ENCODE measurements around the gene HIVEP2. TPM values are rescaled to one million over a fixed set of nuclear protein-coding genes. Genes with fewer than 3 reads are reported as not detected.

The HIVEP2 gene
- total RNA-seq, 1 donor from 2014 or later: 7.9 TPM

DNA sequence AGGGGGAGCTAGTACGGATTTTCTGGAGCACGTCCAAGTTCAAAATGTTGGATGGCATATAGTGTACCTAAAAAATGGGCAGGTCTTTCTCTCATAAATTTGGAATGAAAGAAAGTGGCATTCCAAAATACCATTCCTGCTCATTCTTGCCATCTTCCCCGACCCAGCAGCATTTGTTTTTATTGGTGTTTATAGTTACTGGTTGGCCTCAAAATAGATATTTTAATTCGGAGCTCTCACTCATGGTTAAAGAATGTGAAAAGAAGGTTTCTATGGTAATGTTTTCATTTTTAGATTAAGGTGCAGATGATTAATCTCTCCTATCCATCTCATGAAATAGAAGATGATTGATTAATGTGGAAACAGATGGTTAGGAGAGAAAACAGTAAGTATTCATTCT lies 204.5 kb downstream of the HIVEP2 start:
- Histone ChIP-seq H3K27me3 (ENCODE audit: control insufficient read depth, insufficient read depth, low read length) (no peaks in the 10 kb centered on the region), H3K4me3 (ENCODE audit: low read depth, low read length) (no peak overlapping the region), H3K36me3 (ENCODE audit: control insufficient read depth, insufficient read depth, low read length) (no peaks in the 10 kb centered on the region)
- no peak for DNase-seq (ENCODE audit: low read depth)
- FAIRE-seq: no peak
- TF ChIP-seq, protein P1, sequence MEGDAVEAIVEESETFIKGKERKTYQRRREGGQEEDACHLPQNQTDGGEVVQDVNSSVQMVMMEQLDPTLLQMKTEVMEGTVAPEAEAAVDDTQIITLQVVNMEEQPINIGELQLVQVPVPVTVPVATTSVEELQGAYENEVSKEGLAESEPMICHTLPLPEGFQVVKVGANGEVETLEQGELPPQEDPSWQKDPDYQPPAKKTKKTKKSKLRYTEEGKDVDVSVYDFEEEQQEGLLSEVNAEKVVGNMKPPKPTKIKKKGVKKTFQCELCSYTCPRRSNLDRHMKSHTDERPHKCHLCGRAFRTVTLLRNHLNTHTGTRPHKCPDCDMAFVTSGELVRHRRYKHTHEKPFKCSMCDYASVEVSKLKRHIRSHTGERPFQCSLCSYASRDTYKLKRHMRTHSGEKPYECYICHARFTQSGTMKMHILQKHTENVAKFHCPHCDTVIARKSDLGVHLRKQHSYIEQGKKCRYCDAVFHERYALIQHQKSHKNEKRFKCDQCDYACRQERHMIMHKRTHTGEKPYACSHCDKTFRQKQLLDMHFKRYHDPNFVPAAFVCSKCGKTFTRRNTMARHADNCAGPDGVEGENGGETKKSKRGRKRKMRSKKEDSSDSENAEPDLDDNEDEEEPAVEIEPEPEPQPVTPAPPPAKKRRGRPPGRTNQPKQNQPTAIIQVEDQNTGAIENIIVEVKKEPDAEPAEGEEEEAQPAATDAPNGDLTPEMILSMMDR (IDR thresholded peaks at IDR 0.05; ENCODE audit: insufficient read depth, low read length, severe bottlenecking): no peak

DNA sequence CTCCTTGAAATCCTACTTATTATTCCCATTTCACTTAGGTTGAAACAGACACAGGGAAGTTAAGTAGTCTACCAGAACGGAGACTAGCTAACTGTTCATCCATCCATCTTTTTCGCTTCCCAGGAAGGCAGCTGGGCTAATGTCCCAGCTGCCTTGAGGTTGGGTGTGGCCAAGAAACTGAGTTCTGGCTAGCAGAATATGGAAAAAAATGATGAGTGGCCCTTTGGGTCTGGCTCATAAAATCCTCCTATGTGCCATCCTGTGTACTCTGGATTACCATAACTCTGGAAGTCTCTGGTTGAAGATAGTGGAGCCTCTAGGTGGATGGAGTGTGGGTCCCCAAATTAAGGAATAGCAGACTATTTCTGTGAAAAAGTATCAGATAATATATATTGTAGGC lies 206.2 kb downstream of the HIVEP2 start:
- no peak for FAIRE-seq

DNA sequence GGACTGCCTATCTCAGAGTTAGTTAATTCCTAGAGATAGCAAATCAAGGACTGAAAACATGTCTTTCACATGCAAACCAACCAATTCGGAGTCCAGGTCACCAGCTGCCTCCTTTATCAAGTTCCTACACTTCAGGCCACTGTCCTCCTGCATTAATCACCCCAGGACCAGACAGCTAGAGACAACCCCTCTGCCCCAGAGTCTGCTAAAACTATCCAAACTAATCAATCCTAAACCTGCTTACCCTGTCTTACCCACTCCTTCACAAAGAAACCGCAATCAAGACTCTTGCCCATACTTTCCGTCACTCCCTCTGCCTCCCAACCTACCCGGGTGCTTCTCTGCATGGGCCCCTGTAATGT lies 207.0 kb downstream of the HIVEP2 start:
- TF ChIP-seq, protein P1 (IDR thresholded peaks at IDR 0.05; ENCODE audit: insufficient read depth, low read length, severe bottlenecking): no peak
- FAIRE-seq (peak; percentile 40), DNase-seq (ENCODE audit: low read depth) (no peak)
- H3K36me3 ChIP-seq (ENCODE audit: control insufficient read depth, insufficient read depth, low read length): no peaks in the 10 kb centered on the region
- no peak overlapping the region for H3K4me3 ChIP-seq (ENCODE audit: low read depth, low read length)
- H3K27me3 ChIP-seq (ENCODE audit: control insufficient read depth, insufficient read depth, low read length): no peaks in the 10 kb centered on the region

More for the DNA sequence above, 206.2 kb downstream of the HIVEP2 start:
- DNase-seq (ENCODE audit: low read depth): no peak
- TF ChIP-seq, protein P1 (IDR thresholded peaks at IDR 0.05; ENCODE audit: insufficient read depth, low read length, severe bottlenecking): no peak
- no peaks in the 10 kb centered on the region for H3K27me3 ChIP-seq (ENCODE audit: control insufficient read depth, insufficient read depth, low read length)
- H3K36me3 ChIP-seq (ENCODE audit: control insufficient read depth, insufficient read depth, low read length): no peaks in the 10 kb centered on the region
- H3K4me3 ChIP-seq (ENCODE audit: low read depth, low read length): no peak overlapping the region

DNA sequence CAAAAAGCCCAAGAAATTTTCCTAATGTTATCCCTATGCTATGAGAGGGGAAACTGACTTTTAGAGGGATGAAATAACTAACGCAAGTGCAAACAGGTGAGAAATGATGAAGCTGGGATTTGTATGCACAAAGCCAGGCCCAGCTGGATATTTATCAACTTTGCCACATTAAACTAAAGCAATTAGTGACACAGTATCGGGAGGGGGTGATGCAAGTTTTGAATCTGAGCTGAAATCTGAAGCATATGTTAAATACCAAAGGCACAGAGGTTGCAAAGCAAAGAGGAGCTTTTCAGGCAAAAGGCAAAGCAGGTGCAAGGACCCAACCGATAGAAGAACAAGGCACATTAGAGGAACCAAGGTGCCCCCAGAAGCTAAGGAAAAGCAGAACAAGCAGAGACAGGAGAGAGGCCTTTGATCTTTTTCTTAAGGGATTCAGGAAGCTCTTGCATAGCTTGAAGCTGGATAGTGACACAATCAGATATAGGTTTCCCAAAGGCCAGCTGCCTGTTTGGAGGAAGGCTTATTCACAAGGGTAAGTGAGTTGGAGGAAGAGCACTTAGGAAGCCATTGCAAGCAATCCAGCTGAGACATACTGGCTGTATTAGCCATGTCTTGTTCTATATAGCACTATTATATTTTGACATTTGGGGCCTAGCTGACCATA lies 207.5 kb downstream of the HIVEP2 start:
- Histone ChIP-seq H3K27me3 (ENCODE audit: control insufficient read depth, insufficient read depth, low read length) (no peaks in the 10 kb centered on the region), H3K36me3 (ENCODE audit: control insufficient read depth, insufficient read depth, low read length) (no peaks in the 10 kb centered on the region), H3K4me3 (ENCODE audit: low read depth, low read length) (no peak overlapping the region)
- DNase-seq (ENCODE audit: low read depth) (no peak), FAIRE-seq (no peak)
- TF ChIP-seq, protein P1 (IDR thresholded peaks at IDR 0.05; ENCODE audit: insufficient read depth, low read length, severe bottlenecking): no peak

DNA sequence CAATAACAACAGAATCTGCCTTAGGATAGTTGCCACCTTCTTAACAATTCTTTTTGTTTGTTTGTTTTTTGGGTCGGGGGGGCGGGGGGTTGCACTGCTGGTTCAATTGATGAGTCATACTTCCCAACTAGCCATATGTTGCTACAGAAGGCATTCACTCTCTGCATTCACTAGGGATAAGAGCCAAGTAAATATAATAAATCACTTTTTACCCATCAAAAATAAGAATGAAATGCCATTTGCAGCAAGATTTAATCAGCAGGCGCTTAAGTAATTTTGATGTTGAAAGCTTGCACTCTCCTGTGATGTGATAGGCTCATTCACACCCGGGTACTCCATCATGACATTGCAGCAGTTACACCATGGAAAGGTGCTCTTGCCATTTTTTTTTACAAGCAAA lies 209.8 kb downstream of the HIVEP2 start:
- FAIRE-seq (no peak), DNase-seq (ENCODE audit: low read depth) (no peak)
- no peak overlapping the region for H3K4me3 ChIP-seq (ENCODE audit: low read depth, low read length)
- no peaks in the 10 kb centered on the region for H3K36me3 ChIP-seq (ENCODE audit: control insufficient read depth, insufficient read depth, low read length)
- H3K27me3 ChIP-seq (ENCODE audit: control insufficient read depth, insufficient read depth, low read length): no peaks in the 10 kb centered on the region
- TF ChIP-seq, protein P1 (IDR thresholded peaks at IDR 0.05; ENCODE audit: insufficient read depth, low read length, severe bottlenecking): no peak

DNA sequence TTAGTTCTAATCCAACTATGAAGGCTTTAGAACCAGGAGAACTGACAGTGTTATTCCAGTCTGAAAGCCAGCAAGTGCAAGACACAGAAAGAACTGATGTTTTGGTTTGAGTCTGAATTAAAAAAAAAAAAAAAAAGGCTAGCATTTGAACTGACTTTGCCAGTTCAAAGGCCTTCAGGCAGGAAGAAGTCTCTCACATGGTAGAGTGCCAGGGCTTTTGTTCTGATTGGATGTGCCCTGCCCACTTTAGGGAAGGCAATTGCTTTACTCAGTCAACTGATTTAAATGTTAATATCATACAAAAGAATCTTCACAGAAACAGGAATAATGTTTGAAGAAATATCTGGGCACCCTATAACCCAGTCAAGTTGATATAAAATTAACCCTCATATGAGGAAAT lies 212.2 kb downstream of the HIVEP2 start:
- no peak for FAIRE-seq
- Histone ChIP-seq H3K4me3 (ENCODE audit: low read depth, low read length) (no peak overlapping the region), H3K27me3 (ENCODE audit: control insufficient read depth, insufficient read depth, low read length) (no peaks in the 10 kb centered on the region), H3K36me3 (ENCODE audit: control insufficient read depth, insufficient read depth, low read length) (no peaks in the 10 kb centered on the region)
- TF ChIP-seq, protein P1 (IDR thresholded peaks at IDR 0.05; ENCODE audit: insufficient read depth, low read length, severe bottlenecking): no peak
- no peak for DNase-seq (ENCODE audit: low read depth)

Data from bronchial epithelial cell (primary cell).